ENCODE measurements around the gene HIGD1A. TPM values are rescaled to one million over a fixed set of nuclear protein-coding genes. Genes with fewer than 3 reads are reported as not detected.

The HIGD1A gene
- polyA plus RNA-seq, 3 donors, result 145 to 159 (median 150) TPM

DNA sequence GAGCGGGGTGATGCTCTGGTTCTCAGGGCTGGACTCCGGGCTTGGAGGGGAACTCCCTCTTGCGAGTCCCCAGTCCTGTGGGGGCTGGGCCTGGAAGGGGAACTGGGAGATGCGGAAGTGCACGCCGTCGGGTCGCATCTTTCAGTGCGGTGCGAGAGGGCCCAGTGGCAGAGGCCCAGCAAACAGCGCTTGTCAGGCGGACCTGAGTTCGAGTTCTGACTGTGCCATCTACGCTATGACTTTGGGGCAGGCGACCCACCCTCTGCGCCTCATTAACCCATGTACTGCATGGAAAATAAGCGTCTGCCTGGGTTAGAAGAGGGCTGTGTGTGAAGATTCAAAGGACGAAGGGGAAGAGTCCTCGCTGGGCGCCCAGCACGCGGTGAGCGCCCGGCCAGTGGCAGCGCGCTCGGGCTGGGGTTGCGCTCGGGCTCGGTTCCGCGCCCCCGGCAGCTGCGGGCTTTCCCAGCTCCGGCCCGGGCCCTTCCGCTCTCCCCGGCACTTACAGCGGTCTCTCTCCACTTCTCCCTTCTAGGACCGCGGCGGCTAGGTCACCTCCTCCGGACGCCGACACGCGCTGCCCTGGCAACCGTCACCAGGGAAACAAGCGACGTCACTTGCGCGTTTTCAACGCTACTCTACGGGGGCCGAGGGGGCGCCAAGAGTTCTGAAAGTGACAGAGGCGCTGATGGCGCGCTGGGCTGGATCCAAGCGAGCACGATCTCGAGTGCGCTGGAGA is 31.5 kb downstream of the HIGD1A start, which contains the start of gene CCDC13:
CCDC13 (minus strand) TSS at position 584 of the 739 bp plus-strand sequence. CDS start 14,908 bp downstream, outside the sequence.
- peak; percentile 88 to 96 (median 93) for DNase-seq (ENCODE audit: extremely low read depth in 1 of 11, low read depth in 9 of 11, low spot score in 4 of 11)

DNA sequence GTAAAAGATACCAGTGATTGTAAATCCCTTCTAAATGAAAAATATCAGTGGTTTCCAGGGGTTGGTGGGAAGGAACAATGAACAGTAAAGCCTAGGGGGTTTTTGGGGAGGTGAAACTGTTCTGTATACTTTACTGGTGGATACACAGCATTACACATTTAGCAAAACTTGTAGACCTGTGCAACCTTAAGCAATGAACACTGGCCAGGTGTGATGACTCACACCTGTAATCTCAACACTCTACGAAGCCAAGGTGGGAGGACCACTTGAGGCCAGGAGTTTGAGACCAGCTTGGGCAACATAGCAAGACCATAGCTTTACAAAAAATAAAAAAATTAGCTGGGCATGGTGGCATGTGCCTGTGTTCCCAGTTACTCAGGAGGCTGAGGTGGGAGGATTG is 33.0 kb downstream of the HIGD1A start:
- no peak for DNase-seq (ENCODE audit: extremely low read depth in 1 of 11, low read depth in 9 of 11, low spot score in 4 of 11)

DNA sequence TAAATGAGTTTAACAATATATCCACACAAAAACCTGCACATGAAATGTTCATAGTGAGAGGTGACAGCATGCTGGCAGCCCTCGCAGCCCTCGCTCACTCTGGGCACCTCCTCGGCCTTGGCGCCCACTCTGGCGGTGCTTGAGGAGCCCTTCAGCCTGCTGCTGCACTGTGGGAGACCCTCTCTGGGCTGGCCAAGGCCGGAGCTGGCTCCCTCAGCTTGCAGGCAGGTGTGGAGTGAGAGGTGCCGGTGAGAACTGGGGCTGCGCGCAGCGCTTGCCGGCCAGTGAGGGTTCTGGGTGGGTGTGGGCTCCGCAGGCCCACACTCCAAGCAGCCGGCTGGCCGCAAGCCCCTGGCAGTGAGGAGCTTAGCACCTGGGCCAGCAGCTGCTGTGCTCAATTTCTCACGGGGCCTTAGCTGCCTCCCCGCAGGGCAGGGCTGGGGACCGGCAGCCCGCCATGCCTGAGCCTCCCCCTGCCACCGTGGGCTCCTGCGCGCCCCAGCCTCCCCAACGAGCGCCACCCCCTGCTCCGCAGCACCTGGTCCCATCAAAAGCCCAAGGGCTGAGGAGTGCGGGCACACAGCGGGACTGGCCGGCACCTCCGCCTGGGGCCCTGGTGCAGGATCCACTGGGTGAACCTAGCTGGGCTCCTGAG is 34.7 kb downstream of the HIGD1A start:
- no peak for DNase-seq (ENCODE audit: extremely low read depth in 1 of 11, low read depth in 9 of 11, low spot score in 4 of 11)

DNA sequence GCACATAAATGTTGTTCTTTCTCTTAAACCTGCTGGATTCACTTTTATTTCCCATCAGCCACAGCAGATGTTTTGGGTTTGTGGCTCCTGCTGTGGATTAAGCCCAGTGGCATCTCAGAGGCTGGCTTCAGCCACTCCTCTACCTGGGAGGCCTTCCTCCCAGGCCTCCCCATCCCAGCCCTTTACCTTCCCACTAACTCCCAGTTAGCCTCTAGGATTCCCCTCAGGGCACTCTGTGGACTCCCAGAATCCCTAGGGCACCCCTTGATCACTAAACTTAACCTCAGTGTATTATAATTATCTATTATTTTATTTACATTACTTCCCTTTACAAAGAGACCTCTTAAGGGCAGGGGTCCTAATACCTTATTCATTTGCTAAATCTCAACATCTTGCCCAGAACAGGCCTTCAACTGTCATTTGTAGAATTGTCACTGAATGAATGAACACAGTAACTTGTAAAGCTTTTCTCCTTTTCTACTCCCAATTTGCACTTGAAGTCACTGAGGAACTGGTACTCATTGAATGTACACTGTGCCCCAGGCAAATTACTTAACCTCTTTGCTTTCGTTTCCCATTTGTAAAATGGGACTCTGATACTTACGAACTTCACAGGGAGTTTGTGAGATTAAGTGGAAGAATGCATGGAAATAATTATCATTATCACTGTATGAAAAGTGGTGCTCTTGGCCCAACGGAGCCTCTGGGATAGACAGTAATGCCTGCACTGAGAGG is 39.6 kb downstream of the HIGD1A start:
- DNase-seq (ENCODE audit: extremely low read depth in 1 of 11, low read depth in 9 of 11, low spot score in 4 of 11), result no peak

DNA sequence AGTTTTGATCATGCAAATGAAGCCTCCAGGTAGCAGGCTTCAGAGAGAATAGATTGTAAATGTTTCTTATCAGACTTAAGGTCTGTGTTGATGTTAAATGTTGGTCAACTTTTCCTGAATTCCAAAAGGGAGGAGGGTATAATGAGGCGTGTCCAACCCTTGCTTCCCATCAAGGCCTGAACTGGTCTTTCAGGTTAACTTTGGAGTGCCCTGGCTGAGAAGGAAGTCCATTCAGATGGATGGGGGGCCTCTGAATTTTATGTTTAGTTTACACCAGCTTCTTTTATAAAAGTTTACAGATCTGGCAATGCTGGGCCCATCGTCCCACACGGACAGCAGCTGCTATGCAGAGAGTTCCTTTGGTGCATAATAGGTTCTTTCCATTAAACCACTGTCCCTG is 40.2 kb downstream of the HIGD1A start:
- no peak for DNase-seq (ENCODE audit: extremely low read depth in 1 of 11, low read depth in 9 of 11, low spot score in 4 of 11)

DNA sequence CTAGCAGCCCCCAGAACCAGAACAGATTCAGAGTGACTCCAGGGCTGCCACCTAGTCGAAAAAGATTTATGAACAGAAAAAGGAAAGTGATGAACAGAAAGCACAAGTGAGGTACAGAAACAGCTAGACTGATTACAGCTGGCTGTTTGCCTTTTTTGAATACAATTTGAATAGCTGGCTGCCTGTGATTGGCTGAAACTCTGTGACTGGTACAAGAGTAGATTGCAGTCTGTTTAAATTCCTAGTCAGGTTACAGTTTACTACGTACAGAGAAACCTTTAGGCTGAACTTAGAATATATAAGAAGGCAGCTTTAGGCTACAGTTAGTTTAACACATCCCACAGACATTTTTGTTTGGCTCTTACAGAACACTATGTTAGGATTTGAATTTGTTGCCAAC is 41.3 kb downstream of the HIGD1A start:
- DNase-seq (ENCODE audit: extremely low read depth in 1 of 11, low read depth in 9 of 11, low spot score in 4 of 11), result no peak

DNA sequence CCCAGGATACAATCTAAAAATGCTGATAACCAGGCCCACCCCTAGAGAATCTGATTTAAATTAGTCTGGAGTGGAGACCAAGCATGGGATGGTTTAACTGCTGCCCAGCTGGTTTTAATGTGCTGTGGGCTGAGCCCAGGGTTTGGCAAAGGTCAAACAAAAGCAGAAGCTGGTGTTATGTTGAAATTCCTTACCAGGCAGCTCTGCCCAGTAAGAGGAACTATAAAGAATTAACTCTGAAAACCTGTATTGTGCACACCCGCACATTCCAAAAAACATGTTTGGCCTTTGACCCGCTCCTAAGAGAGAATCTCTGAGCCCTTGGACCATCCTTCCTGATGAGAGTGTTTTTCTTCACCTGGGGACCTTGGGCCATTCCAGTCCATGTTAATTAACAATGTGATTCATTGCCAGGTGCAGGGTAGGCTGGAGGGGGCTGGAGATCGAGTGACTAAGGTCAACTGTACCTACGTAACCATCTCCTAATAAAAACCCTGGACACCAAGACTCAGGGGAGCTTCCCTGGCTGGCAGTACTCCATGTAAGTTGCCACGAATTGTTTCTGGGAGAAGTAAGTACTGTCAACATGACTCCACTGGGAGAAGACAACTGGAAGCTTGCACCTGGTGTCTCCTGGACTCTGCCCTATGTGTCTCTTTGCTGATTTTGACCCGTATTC is 42.1 kb downstream of the HIGD1A start:
- DNase-seq (ENCODE audit: extremely low read depth in 1 of 11, low read depth in 9 of 11, low spot score in 4 of 11), result no peak

DNA sequence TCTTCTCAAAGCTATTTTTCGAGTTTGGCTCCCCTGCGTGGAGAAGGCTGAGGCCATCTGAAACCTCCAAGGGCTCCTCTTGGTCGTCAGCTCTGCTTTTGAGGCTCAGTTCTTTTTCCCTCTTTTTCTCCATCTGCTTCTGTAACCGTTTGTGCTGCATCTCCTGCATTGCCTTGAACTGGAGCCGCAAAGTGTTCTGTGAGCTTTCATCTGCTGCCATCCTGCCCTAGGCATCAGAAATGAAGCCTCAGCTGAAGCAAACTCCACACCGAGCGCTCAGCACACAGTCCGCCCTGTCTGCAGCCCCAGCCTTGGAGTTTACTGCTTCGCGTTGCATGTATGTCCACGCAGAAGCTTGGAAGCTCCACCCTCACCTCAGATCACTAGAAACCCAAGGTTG is 46.2 kb downstream of the HIGD1A start:
- DNase-seq (ENCODE audit: extremely low read depth in 1 of 11, low read depth in 9 of 11, low spot score in 4 of 11), result no peak

DNA sequence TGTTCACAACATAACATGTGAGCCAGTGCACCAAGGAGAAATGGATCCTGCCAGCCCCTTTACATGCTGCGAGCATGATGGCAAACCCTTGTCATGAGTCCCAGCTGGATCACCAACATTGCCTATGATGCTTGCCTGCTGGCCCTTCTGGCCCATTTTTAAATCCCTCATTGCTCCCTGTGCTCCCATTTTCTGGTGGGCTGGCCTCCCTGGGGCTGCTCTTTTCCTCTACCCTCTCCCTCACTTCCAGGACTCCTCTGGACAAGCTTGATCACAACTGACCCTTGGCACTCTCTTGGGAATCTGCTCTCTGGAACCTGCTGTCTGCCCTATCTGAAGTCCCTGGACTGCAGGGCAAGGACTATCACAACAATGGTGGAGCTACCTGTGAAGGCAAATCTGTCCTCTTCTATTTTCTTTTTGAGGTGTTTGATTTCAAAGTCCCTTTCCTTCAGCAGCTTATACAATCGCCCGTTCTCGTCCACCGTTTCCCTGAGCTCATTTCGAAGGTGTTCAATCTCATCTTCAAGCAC is 47.5 kb downstream of the HIGD1A start:
- DNase-seq (ENCODE audit: extremely low read depth in 1 of 11, low read depth in 9 of 11, low spot score in 4 of 11), result no peak

DNA sequence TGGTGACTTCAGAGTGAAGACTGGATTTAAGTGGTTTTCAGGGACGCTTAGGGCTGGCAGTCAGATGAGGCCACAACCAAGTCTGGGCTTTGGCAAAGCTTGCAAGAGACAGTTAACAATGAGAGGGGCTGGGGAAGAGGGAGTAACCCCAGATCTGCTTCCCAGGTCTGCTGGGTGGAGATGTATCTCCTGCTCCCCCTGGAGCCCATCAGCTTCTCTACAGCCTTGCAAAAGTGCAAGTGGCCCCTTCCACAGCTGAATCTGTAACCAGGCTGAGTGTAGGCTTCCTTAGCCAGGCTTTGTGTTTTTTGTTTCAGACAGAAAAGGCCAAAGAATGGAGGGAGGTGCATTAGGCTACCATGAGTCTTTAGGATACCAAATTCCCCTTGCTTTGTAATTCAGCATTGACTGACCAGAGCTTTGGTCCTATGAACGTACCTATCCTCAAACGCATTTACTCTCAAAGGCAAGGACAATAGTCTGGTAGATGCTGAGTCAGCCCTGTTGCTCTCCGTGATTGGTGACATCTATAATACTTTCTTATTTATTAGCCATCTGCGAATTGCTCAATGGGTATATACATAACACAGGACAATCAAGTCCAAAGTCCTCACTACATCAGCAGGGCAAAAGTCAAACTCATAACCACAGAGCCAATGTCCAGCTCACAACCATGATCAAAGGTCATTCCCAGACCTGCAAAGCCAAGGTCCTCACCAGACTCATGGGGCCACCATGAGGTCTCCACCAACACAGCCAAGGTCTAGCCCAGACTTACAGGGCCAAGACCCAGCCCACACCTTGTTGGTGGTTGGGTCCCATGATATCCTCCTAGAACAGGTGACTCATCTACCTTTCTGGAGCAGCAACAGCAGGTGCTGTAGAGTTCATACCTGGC is 48.4 kb downstream of the HIGD1A start:
- no peak for DNase-seq (ENCODE audit: extremely low read depth in 1 of 11, low read depth in 9 of 11, low spot score in 4 of 11)

DNA sequence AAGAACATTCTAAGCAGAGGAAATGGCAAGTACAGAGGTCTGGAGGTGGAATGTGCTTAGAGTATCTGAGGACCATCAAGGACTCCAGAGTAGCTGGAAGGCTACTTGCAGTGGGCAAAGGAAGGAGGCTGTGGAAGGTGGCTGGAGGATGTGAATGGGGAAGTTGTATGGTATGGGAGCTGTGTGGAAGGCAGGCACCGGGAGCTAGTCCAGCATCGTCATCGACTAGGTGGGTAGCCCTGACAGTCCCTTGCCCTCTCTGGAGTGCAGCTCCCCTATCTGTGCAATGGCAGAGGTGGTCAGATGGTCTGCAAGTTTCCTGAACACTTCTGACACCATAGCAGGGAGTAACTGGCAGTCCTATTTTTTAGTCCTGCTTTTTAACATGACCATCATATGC is 50.5 kb downstream of the HIGD1A start:
- DNase-seq (ENCODE audit: extremely low read depth in 1 of 11, low read depth in 9 of 11, low spot score in 4 of 11), result no peak

DNA sequence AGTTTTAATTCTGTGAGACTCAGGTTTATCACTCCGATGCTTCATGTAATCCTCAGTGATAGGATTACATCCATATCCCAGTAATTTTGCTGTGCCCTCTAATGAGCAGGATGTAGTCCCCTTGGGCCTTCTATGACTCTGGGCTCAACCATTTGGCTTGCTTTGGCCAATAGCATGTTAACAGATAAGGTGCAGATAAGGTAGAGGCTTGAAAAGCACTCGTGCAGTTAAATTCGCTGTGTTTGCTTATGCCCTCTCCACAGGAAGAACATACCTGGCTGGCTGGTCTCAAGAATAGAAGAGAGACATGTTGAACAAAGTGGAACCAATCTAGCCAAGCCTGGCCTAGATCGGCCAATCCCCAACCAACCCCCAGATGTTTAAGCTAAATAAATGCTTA is 51.3 kb downstream of the HIGD1A start:
- no peak for DNase-seq (ENCODE audit: extremely low read depth in 1 of 11, low read depth in 9 of 11, low spot score in 4 of 11)

DNA sequence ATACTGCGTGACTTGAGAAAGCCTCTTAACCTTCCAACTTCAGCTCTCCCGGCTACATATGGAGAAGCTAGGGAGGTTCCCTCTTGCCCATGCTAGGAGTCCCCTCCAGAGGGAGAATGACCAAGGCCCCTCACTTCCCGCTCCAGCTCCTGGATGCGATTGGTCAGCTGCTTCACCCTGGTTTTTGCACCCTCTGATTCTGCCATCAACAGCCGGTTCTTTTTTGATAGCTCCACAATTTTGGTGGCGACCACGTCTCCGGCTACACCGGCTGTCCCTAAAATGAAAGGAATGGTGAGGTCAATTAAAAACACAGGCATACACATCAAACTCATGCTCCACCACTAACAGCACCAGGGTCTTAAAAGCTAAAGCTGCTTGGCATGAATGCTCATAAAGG is 51.8 kb downstream of the HIGD1A start:
- no peak for DNase-seq (ENCODE audit: extremely low read depth in 1 of 11, low read depth in 9 of 11, low spot score in 4 of 11)

DNA sequence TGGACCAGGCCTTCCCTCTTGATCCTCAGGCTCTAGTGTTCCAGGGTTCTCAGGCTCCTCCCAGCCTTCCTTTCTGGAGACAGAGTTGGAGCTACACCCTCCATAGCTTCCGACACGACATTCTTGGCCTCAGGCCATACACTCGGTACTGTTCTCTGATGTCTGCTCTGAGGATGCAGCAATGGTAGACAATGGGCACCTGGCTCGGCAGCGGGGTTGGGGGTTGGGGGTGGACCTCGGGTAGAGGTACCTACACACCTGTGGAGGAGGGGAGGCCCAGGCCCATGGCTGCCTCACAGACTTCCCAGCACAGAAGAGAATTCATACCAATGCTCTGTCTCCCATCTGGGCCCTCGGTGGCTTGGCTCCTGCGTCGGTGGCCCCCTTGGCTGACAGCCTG is 52.7 kb downstream of the HIGD1A start:
- DNase-seq (ENCODE audit: extremely low read depth in 1 of 11, low read depth in 9 of 11, low spot score in 4 of 11), result no peak

DNA sequence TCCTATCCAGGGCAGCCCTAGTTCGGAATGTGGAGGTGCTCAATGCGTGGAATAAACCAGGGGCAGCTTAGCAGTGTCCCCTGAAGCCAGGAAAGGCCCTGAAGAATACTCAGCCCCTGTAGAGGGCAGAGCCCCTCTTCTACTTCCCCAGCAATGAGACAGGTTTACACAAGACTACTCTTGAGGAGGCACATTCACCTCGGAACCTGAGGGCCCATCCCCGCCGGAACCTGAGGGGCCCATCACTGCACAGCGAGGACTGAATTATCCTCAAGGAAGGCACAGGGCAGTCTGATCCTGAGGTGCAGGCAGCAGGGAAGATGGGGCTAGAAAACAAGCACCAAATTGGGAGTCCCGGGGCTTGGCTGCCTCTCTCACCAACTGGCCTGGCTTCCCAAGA is 53.5 kb downstream of the HIGD1A start:
- no peak for DNase-seq (ENCODE audit: extremely low read depth in 1 of 11, low read depth in 9 of 11, low spot score in 4 of 11)

DNA sequence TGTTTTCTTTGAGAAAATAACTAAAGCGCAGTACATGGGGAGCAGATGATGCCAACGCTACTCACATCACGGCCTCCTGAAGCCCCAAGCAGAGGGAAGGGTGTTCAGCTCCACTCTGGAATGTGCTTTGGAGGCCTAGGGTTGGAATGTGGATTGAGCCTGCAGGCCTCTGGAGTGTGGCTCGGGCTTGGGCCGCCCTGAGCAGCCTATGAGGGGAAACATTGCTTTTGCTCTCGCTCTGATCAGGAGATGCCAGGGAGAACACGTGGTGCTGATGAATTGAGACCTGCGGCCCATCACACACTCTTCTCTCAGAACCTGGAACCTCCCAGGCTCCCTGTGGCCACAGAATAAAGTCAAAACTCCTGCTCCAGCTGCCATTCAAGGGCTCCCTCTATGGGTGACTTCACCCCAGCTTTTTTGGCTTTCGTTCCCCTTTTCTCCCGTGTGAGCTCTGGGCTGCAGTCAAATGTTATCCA is 54.5 kb downstream of the HIGD1A start:
- DNase-seq (ENCODE audit: extremely low read depth in 1 of 11, low read depth in 9 of 11, low spot score in 4 of 11), result no peak

DNA sequence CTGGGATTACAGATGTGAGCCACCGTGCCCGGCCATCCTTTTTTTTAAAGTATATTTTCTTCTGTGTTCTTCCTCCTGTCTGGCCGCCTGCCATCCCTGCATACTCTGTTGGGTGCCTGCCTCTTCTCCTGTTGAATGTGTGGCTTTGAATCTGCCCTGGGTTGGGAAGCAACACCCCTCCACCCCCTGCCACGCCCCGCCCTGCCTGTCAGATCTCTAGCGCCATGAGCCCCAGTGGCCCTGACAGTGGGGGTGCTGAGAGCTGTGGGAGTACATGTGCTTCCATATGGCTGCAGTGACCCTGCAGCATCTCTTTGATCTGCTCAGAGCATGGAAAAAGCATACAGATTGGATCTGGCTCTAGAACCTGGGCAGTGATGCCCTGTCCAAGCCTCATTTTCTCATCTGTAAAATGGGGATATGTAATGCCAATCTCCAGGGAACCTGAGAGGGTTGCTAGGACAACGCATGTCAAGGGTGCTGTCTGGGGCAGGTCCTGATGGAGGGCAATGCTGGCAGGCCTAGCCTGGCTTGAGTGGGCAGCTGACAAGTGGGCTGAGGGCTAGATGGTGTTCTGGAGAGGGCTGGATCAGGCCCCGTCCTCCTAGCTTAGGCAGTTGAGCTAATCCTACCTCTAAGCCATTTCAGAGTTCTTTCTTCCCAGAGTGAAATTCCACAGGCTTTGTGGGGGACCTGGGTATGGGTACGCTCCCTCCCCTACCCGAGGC is 55.1 kb downstream of the HIGD1A start:
- DNase-seq (ENCODE audit: extremely low read depth in 1 of 11, low read depth in 9 of 11, low spot score in 4 of 11), result no peak

DNA sequence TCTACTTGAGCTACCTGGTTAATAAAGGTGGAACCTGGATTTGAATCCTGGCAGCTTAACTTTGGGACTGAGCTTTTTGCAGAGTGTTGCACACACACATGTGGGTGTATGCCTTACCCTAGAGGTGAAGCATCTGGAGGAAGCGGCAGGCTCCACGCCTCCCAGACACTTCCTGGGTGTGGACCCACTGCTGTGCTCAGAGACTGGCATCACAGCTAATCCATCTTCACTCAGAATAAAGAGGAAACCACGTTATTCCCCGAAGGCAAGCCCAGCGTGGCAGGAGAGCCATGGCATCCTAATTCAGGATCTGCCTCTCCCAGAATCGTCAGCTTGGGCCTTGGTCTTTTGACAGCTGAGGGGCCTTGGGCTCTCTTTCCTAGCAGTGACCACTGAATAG is 56.7 kb downstream of the HIGD1A start:
- DNase-seq (ENCODE audit: extremely low read depth in 1 of 11, low read depth in 9 of 11, low spot score in 4 of 11), result no peak
